GM18502 (cell line): ENCODE results near the gene PRUNE2.

ENCODE experiments used
- ATAC-seq: cut with Tn5 transposase; IDR thresholded peaks from one replicate; pipeline ENCODE4 v1.9.1; 2021; ENCODE audit warnings: mild to moderate bottlenecking; ENCODE audit not compliant: unreplicated experiment, poor library complexity

The PRUNE2 gene

GRCh38 chr9:76592091-76592973 lies 313.6 kb downstream of the PRUNE2 start:
- no peak for ATAC-seq

- no peak for ATAC-seq
Observed at GRCh38 chr9:76591256-76591950, 314.5 kb downstream of the PRUNE2 start.

- no peak for ATAC-seq
Observed at GRCh38 chr9:76588316-76588715, 317.6 kb downstream of the PRUNE2 start.

- ATAC-seq = no peak
Observed at GRCh38 chr9:76586390-76587314, 319.3 kb downstream of the PRUNE2 start.

- no peak for ATAC-seq
Observed at GRCh38 chr9:76585487-76586389, 320.2 kb downstream of the PRUNE2 start.

- ATAC-seq = no peak
Observed at GRCh38 chr9:76583256-76583655, 322.7 kb downstream of the PRUNE2 start.

- no peak for ATAC-seq
Observed at GRCh38 chr9:76581731-76582130, 324.2 kb downstream of the PRUNE2 start.

GRCh38 chr9:76580820-76581219 lies 325.1 kb downstream of the PRUNE2 start:
- ATAC-seq = no peak

GRCh38 chr9:76580188-76580587 lies 325.7 kb downstream of the PRUNE2 start:
- ATAC-seq = no peak

- peak; percentile 77 for ATAC-seq
Observed at GRCh38 chr9:76576344-76576743, 329.6 kb downstream of the PRUNE2 start.

- ATAC-seq = no peak
Observed at GRCh38 chr9:76575761-76576160, 330.2 kb downstream of the PRUNE2 start.

- ATAC-seq = no peak
Observed at GRCh38 chr9:76573905-76574760, 331.8 kb downstream of the PRUNE2 start.

- ATAC-seq = no peak
Observed at GRCh38 chr9:76573408-76573807, 332.5 kb downstream of the PRUNE2 start.

- no peak for ATAC-seq
Observed at GRCh38 chr9:76572151-76572550, 333.8 kb downstream of the PRUNE2 start.

- no peak for ATAC-seq
Observed at GRCh38 chr9:76571743-76572146, 334.2 kb downstream of the PRUNE2 start.

- ATAC-seq = peak; percentile 92
Observed at GRCh38 chr9:76571288-76571687, 334.6 kb downstream of the PRUNE2 start.

- ATAC-seq = no peak
Observed at GRCh38 chr9:76570826-76571225, 335.1 kb downstream of the PRUNE2 start.

- ATAC-seq = no peak
Observed at GRCh38 chr9:76567086-76567485, 338.8 kb downstream of the PRUNE2 start.

- ATAC-seq = no peak
Observed at GRCh38 chr9:76564297-76564696, 341.6 kb downstream of the PRUNE2 start.
